ENCODE data around the gene NAV3. TPM values are rescaled to one million over a fixed set of nuclear protein-coding genes. Genes with fewer than 3 reads are reported as not detected.

Gene NAV3
- total RNA-seq, 5 donors from 2014 or later (not counting 1 experiment from before 2014, with no cell fraction given) = 0.26 TPM; not detected in 4

GRCh38 chr12:77788231-77789168 lies 42.2 kb upstream of the NAV3 start:
- 67% methylated on average over 5 of the region's 7 CpGs for WGBS (ENCODE audit: insufficient coverage)
- H3K4me3 Mint-ChIP-seq = no peak overlapping the region
- H3K27me3 ChIP-seq (replicated peaks in 1 of 2; ENCODE audit: control insufficient read depth in 2 of 2, extremely low read depth in 1 of 2, insufficient read depth in 2 of 2, low read length in 1 of 2) = no peaks in the 10 kb centered on the region
- H3K27me3 Mint-ChIP-seq = no peaks in the 10 kb centered on the region
- ATAC-seq (replicated peaks in 1 of 4) (no peak), DNase-seq (no peak)
- no peaks in the 10 kb centered on the region for H3K4me1 ChIP-seq (ENCODE audit: control insufficient read depth in 1 of 2, extremely low read depth in 1 of 2, insufficient read depth in 2 of 2, low read length in 2 of 2)
- H3K36me3 ChIP-seq (ENCODE audit: control insufficient read depth in 2 of 2, extremely low read depth in 1 of 2, insufficient read depth in 1 of 2, low read length in 1 of 2) = no peaks in the 10 kb centered on the region
- H3K36me3 Mint-ChIP-seq = no peaks in the 10 kb centered on the region
- H3K27ac ChIP-seq (ENCODE audit: low read length) = no peak overlapping the region
- H3K9me3 Mint-ChIP-seq = peaks cover 2 to 16% (median 11%) of the 10 kb centered on the region in 3 donors
- ChIA-PET CTCF (no interaction called here), POLR2A (no interaction called here)
- H3K4me3 ChIP-seq (ENCODE audit: control insufficient read depth in 1 of 2, extremely low read depth in 1 of 2, low read length in 1 of 2) = no peak overlapping the region
- no peaks in the 10 kb centered on the region for H3K9me3 ChIP-seq
- no peak overlapping the region for H3K27ac Mint-ChIP-seq
- no peaks in the 10 kb centered on the region for H3K4me1 Mint-ChIP-seq

DNA sequence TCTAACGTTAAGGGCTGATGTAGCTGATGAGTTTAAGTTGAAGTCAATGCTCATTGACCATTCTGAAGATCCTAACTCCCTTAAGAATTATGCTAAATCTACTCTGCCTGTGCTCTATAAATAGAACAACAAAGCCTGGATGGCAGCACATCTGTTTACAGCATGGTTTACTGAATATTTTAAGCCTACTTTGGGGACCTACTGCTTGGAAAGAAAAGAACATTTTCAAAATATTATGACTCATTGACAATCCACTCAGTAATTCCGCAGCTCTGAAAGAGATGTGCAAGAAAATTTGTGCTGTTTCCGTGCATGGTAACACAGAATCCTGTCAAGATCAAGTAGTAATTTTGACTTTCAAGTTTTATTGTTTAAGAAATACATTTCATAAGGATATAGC lies 35.0 kb upstream of the NAV3 start:
- Mint-ChIP-seq H3K4me3 (no peak overlapping the region), H3K27me3 (no peaks in the 10 kb centered on the region), H3K4me1 (no peaks in the 10 kb centered on the region), H3K9me3 (peaks cover 0 to 9% (median 2%) of the 10 kb centered on the region in 3 donors), H3K36me3 (no peaks in the 10 kb centered on the region), H3K27ac (no peak overlapping the region)
- no peaks in the 10 kb centered on the region for H3K4me1 ChIP-seq (ENCODE audit: control insufficient read depth in 1 of 2, extremely low read depth in 1 of 2, insufficient read depth in 2 of 2, low read length in 2 of 2)
- no peak overlapping the region for H3K27ac ChIP-seq (ENCODE audit: low read length)
- no peaks in the 10 kb centered on the region for H3K36me3 ChIP-seq (ENCODE audit: control insufficient read depth in 2 of 2, extremely low read depth in 1 of 2, insufficient read depth in 1 of 2, low read length in 1 of 2)
- no peak for DNase-seq
- ChIA-PET CTCF (no interaction called here), POLR2A (interaction anchor here in 1 of 2 donors (0.6 kb wide), 1 partner anchor 20 kb away, joined by 3 read pairs; no protein-coding TSS in a partner anchor)
- whole genome bisulfite sequencing (ENCODE audit: insufficient coverage) = no CpG with 5 or more reads among the region's 3 CpGs
- H3K9me3 ChIP-seq = no peaks in the 10 kb centered on the region
- no peak overlapping the region for H3K4me3 ChIP-seq (ENCODE audit: control insufficient read depth in 1 of 2, extremely low read depth in 1 of 2, low read length in 1 of 2)
- no peak for ATAC-seq (replicated peaks in 1 of 4)
- H3K27me3 ChIP-seq (replicated peaks in 1 of 2; ENCODE audit: control insufficient read depth in 2 of 2, extremely low read depth in 1 of 2, insufficient read depth in 2 of 2, low read length in 1 of 2) = no peaks in the 10 kb centered on the region

DNA sequence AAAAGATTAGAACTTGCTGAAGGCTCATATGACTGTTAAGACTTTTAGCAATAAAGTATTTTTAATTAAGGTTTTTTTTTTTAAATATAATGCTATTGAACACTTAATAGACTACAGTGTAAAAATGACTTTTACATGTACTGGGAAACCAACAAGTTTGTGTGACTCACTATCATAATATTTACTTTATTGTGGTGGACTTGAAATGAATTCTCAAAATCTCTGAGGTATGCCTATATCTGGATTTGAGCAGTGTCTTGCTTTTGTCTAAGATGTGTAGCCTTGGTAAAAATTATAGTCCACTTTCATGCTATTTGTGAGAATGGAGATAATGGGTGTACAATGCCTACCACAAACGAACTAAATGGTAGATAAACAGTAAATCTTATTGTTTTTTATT lies 33.9 kb upstream of the NAV3 start:
- peaks cover 0 to 9% (median 2%) of the 10 kb centered on the region in 3 donors for H3K9me3 Mint-ChIP-seq
- H3K27ac Mint-ChIP-seq = no peak overlapping the region
- no peaks in the 10 kb centered on the region for H3K4me1 Mint-ChIP-seq
- H3K4me1 ChIP-seq (ENCODE audit: control insufficient read depth in 1 of 2, extremely low read depth in 1 of 2, insufficient read depth in 2 of 2, low read length in 2 of 2) = no peaks in the 10 kb centered on the region
- no peak overlapping the region for H3K4me3 ChIP-seq (ENCODE audit: control insufficient read depth in 1 of 2, extremely low read depth in 1 of 2, low read length in 1 of 2)
- H3K36me3 Mint-ChIP-seq = no peaks in the 10 kb centered on the region
- no CpG with 5 or more reads among the region's 1 CpG for WGBS (ENCODE audit: insufficient coverage)
- H3K4me3 Mint-ChIP-seq = no peak overlapping the region
- DNase-seq (no peak), ATAC-seq (replicated peaks in 1 of 4) (no peak)
- no peaks in the 10 kb centered on the region for H3K36me3 ChIP-seq (ENCODE audit: control insufficient read depth in 2 of 2, extremely low read depth in 1 of 2, insufficient read depth in 1 of 2, low read length in 1 of 2)
- CTCF ChIA-PET = no interaction called here
- no peak overlapping the region for H3K27ac ChIP-seq (ENCODE audit: low read length)
- POLR2A ChIA-PET = no interaction called here
- H3K27me3 ChIP-seq (replicated peaks in 1 of 2; ENCODE audit: control insufficient read depth in 2 of 2, extremely low read depth in 1 of 2, insufficient read depth in 2 of 2, low read length in 1 of 2) = no peaks in the 10 kb centered on the region
- no peaks in the 10 kb centered on the region for H3K27me3 Mint-ChIP-seq
- H3K9me3 ChIP-seq = no peaks in the 10 kb centered on the region

- no peaks in the 10 kb centered on the region for H3K4me1 ChIP-seq (ENCODE audit: control insufficient read depth in 1 of 2, extremely low read depth in 1 of 2, insufficient read depth in 2 of 2, low read length in 2 of 2)
- Mint-ChIP-seq H3K36me3 (no peaks in the 10 kb centered on the region), H3K9me3 (peaks cover 5 to 21% (median 13%) of the 10 kb centered on the region in 3 donors), H3K27me3 (no peaks in the 10 kb centered on the region), H3K4me1 (no peaks in the 10 kb centered on the region), H3K27ac (no peak overlapping the region), H3K4me3 (no peak overlapping the region)
- no peak for ATAC-seq (replicated peaks in 1 of 4)
- no peak for DNase-seq
- WGBS (ENCODE audit: insufficient coverage) = no CpG with 5 or more reads among the region's 2 CpGs
- H3K27ac ChIP-seq (ENCODE audit: low read length) = no peak overlapping the region
- ChIA-PET POLR2A (no interaction called here), CTCF (no interaction called here)
- no peaks in the 10 kb centered on the region for H3K9me3 ChIP-seq
- no peaks in the 10 kb centered on the region for H3K27me3 ChIP-seq (replicated peaks in 1 of 2; ENCODE audit: control insufficient read depth in 2 of 2, extremely low read depth in 1 of 2, insufficient read depth in 2 of 2, low read length in 1 of 2)
- no peaks in the 10 kb centered on the region for H3K36me3 ChIP-seq (ENCODE audit: control insufficient read depth in 2 of 2, extremely low read depth in 1 of 2, insufficient read depth in 1 of 2, low read length in 1 of 2)
- no peak overlapping the region for H3K4me3 ChIP-seq (ENCODE audit: control insufficient read depth in 1 of 2, extremely low read depth in 1 of 2, low read length in 1 of 2)
Observed at GRCh38 chr12:77800501-77800900, 30.2 kb upstream of the NAV3 start.

DNA sequence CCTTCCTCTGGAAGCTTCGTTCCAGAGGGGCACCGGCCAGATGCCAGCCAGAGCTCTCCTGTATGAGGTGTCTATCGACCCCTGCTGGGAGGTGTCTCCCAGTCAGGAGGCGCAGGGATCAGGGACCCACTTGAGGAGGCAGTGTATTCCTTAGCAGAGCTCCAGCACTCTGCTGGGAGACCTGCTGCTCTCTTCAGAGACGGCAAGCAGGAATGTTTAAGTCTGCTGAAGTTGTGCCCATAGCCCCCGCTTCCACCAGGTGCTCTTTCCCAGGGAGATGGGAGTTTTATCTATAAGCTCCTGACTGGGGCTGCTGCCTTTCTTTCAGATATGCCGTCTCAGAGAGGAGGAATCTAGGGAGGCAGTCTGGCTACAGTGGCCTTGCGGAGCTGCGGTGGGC lies 22.2 kb upstream of the NAV3 start:
- H3K4me3 ChIP-seq (ENCODE audit: control insufficient read depth in 1 of 2, extremely low read depth in 1 of 2, low read length in 1 of 2) = no peak overlapping the region
- no peaks in the 10 kb centered on the region for H3K4me1 Mint-ChIP-seq
- no peak overlapping the region for H3K27ac Mint-ChIP-seq
- no peak for ATAC-seq (replicated peaks in 1 of 4)
- DNase-seq = no peak
- no peak overlapping the region for H3K27ac ChIP-seq (ENCODE audit: low read length)
- H3K4me3 Mint-ChIP-seq = no peak overlapping the region
- WGBS (ENCODE audit: insufficient coverage) = 87% methylated on average over 9 of the region's 9 CpGs
- H3K27me3 Mint-ChIP-seq = no peaks in the 10 kb centered on the region
- no peaks in the 10 kb centered on the region for H3K36me3 Mint-ChIP-seq
- peaks cover 9 to 26% (median 16%) of the 10 kb centered on the region in 3 donors for H3K9me3 Mint-ChIP-seq
- ChIA-PET CTCF (no interaction called here), POLR2A (no interaction called here)
- no peaks in the 10 kb centered on the region for H3K4me1 ChIP-seq (ENCODE audit: control insufficient read depth in 1 of 2, extremely low read depth in 1 of 2, insufficient read depth in 2 of 2, low read length in 2 of 2)
- H3K36me3 ChIP-seq (ENCODE audit: control insufficient read depth in 2 of 2, extremely low read depth in 1 of 2, insufficient read depth in 1 of 2, low read length in 1 of 2) = no peaks in the 10 kb centered on the region
- H3K27me3 ChIP-seq (replicated peaks in 1 of 2; ENCODE audit: control insufficient read depth in 2 of 2, extremely low read depth in 1 of 2, insufficient read depth in 2 of 2, low read length in 1 of 2) = no peaks in the 10 kb centered on the region
- no peaks in the 10 kb centered on the region for H3K9me3 ChIP-seq

- H3K27me3 ChIP-seq (replicated peaks in 1 of 2; ENCODE audit: control insufficient read depth in 2 of 2, extremely low read depth in 1 of 2, insufficient read depth in 2 of 2, low read length in 1 of 2) = no peaks in the 10 kb centered on the region
- no peak overlapping the region for H3K27ac ChIP-seq (ENCODE audit: low read length)
- no peak for ATAC-seq (replicated peaks in 1 of 4)
- H3K9me3 ChIP-seq = no peaks in the 10 kb centered on the region
- no CpG with 5 or more reads among the region's 2 CpGs for WGBS (ENCODE audit: insufficient coverage)
- POLR2A ChIA-PET = no interaction called here
- Mint-ChIP-seq H3K36me3 (no peaks in the 10 kb centered on the region), H3K27me3 (no peaks in the 10 kb centered on the region), H3K4me3 (no peak overlapping the region), H3K9me3 (peaks cover 0 to 4% (median 0%) of the 10 kb centered on the region in 3 donors), H3K27ac (no peak overlapping the region), H3K4me1 (no peaks in the 10 kb centered on the region)
- CTCF ChIA-PET = no interaction called here
- H3K4me3 ChIP-seq (ENCODE audit: control insufficient read depth in 1 of 2, extremely low read depth in 1 of 2, low read length in 1 of 2) = no peak overlapping the region
- H3K4me1 ChIP-seq (ENCODE audit: control insufficient read depth in 1 of 2, extremely low read depth in 1 of 2, insufficient read depth in 2 of 2, low read length in 2 of 2) = no peaks in the 10 kb centered on the region
- H3K36me3 ChIP-seq (ENCODE audit: control insufficient read depth in 2 of 2, extremely low read depth in 1 of 2, insufficient read depth in 1 of 2, low read length in 1 of 2) = no peaks in the 10 kb centered on the region
- no peak for DNase-seq
Observed at GRCh38 chr12:77813558-77813957, 17.1 kb upstream of the NAV3 start.
